HepG2 (cell line): ENCODE measurements around the gene ANTXR1. TPM values are rescaled to one million over a fixed set of nuclear protein-coding genes. Genes with fewer than 3 reads are reported as not detected.
A peak's percentile ranks its signal among the peaks of the same experiment; 100 is the strongest.

ENCODE experiments used
- AGO1 ChIP-seq: fragments of 200-400 bp; formaldehyde crosslinking; IDR thresholded peaks from 2 replicates; pipeline ENCODE4 v1.6.1; 2017; ENCODE audit warnings: mild to moderate bottlenecking, low read depth, low read length, moderate library complexity; ENCODE audit not compliant: poor library complexity, severe bottlenecking
- ATF7-NPFF ChIP-seq: sonication (generic); formaldehyde crosslinking; IDR thresholded peaks from 2 replicates; pipeline ENCODE4 v1.8.1; 2023; ENCODE audit warnings: mild to moderate bottlenecking, low read depth, missing genetic modification reagents, moderate library complexity
- CREM ChIP-seq, 2 experiments: sonication (generic) in 1 of 2; formaldehyde crosslinking in 1 of 2; IDR thresholded peaks; 2 replicates each; pipeline versions ENCODE4 v1.4.0 to v1.6.1; 2016 to 2020; ENCODE audit warnings: antibody characterized with exemption in 1 of 2, mild to moderate bottlenecking in 1 of 2, missing genetic modification reagents in 1 of 2
- GTF2F1 ChIP-seq: fragments of 150-350 bp; IDR thresholded peaks from 2 replicates; pipeline ENCODE4 v1.6.1; 2014; ENCODE audit warnings: low read length
- GZF1 ChIP-seq: sonication (generic); formaldehyde crosslinking; IDR thresholded peaks from 2 replicates; pipeline ENCODE4 v1.5.1; 2020; ENCODE audit warnings: mild to moderate bottlenecking, missing genetic modification reagents
- HDAC1 ChIP-seq: sonication (generic); formaldehyde crosslinking; IDR thresholded peaks from 2 replicates; pipeline ENCODE4 v1.5.1; 2020; ENCODE audit warnings: mild to moderate bottlenecking, missing genetic modification reagents
- MAFG ChIP-seq: sonication (generic); formaldehyde crosslinking; IDR thresholded peaks from 2 replicates; pipeline ENCODE4 v1.5.1; 2020; ENCODE audit warnings: mild to moderate bottlenecking, missing genetic modification reagents
- NFKBIZ ChIP-seq: IDR thresholded peaks from 2 replicates; pipeline ENCODE4 v1.6.1; 2018; ENCODE audit warnings: missing genetic modification reagents, missing compliant biosample characterization
- NFRKB ChIP-seq: fragments of 450-650 bp; IDR thresholded peaks from 2 replicates; pipeline ENCODE4 v1.6.1; 2017
- PAWR ChIP-seq: sonication (generic); formaldehyde crosslinking; IDR thresholded peaks from 2 replicates; pipeline ENCODE4 v1.4.0; 2020; ENCODE audit warnings: missing genetic modification reagents, mild to moderate bottlenecking, borderline replicate concordance
- POLR2G ChIP-seq: fragments of 200-400 bp; formaldehyde crosslinking; IDR thresholded peaks from 2 replicates; pipeline ENCODE4 v1.6.1; 2018; ENCODE audit warnings: mild to moderate bottlenecking, low read depth, low read length, moderate library complexity
- SYNCRIP ChIP-seq: fragments of 200-400 bp; formaldehyde crosslinking; IDR thresholded peaks from 2 replicates; pipeline ENCODE4 v1.6.1; 2018; ENCODE audit warnings: mild to moderate bottlenecking, low read depth, low read length; ENCODE audit not compliant: insufficient read depth
- TCF12 ChIP-seq, 2 experiments: fragments of 450-650 bp in 1 of 2; sonication (generic) in 1 of 2; formaldehyde crosslinking in 1 of 2; IDR thresholded peaks; 2 replicates each; pipeline versions ENCODE4 v1.6.1 to v1.8.0; 2017 to 2022; ENCODE audit warnings: antibody characterized with exemption in 1 of 2, mild to moderate bottlenecking in 1 of 2, missing genetic modification reagents in 1 of 2, moderate library complexity in 1 of 2
- THAP11 ChIP-seq: IDR thresholded peaks from 2 replicates; pipeline ENCODE4 v1.6.1; 2016; ENCODE audit warnings: missing biosample characterization, missing genetic modification reagents
- XBP1 ChIP-seq: sonication (generic); formaldehyde crosslinking; IDR thresholded peaks from 2 replicates; pipeline ENCODE4 v1.5.0; 2020; ENCODE audit warnings: missing genetic modification reagents
- ZNF256 ChIP-seq: sonication (generic); formaldehyde crosslinking; conservative IDR thresholded peaks from 2 replicates; pipeline ENCODE4 v1.4.0; 2020; ENCODE audit warnings: missing genetic modification reagents
- ZNF660 ChIP-seq: sonication (generic); formaldehyde crosslinking; IDR thresholded peaks from 2 replicates; pipeline ENCODE4 v1.5.1; 2020; ENCODE audit warnings: mild to moderate bottlenecking, low read depth, missing genetic modification reagents, borderline replicate concordance
- ZSCAN20 ChIP-seq: sonication (generic); formaldehyde crosslinking; IDR thresholded peaks from 2 replicates; pipeline ENCODE4 v1.4.0; 2020; ENCODE audit warnings: missing genetic modification reagents, mild to moderate bottlenecking, borderline replicate concordance
- ZSCAN22 ChIP-seq: sonication (generic); formaldehyde crosslinking; IDR thresholded peaks from 2 replicates; pipeline ENCODE4 v1.4.0; 2020; ENCODE audit warnings: mild to moderate bottlenecking, missing genetic modification reagents
- polyA plus RNA-seq, 8 experiments: library from polyadenylated mRNA; depleted of rRNA in 3 of 8; stranded (reverse) in 7 of 8; unstranded in 1 of 8; fragments of >200 nt; fragmentation: Illumina TruSeq in 4 of 8; extraction: Trizol in 4 of 8; gene quantifications; 2 replicates each; pipeline versions ENCODE4 v1.2.1 to v1.2.3, GENCODE V29; 2011 to 2016; ENCODE audit warnings: low read depth in 4 of 8, missing spikeins in 1 of 8, mixed read lengths in 1 of 8; ENCODE audit not compliant: insufficient read depth in 1 of 8
- total RNA-seq, 5 experiments: library from RNA; depleted of rRNA; stranded (reverse); fragments of >200 nt; fragmentation: Illumina TruSeq; extraction: Trizol; gene quantifications; 2 replicates each; pipeline ENCODE4 v1.2.3, GENCODE V29; 2016; ENCODE audit warnings: low read depth in 1 of 5
- TF ChIP-seq, protein P1 (sequence below): sonication (generic); formaldehyde crosslinking; IDR thresholded peaks from 2 replicates; pipeline ENCODE4 v1.4.0; 2020; ENCODE audit warnings: missing genetic modification reagents
- TF ChIP-seq, protein P2 (sequence below): sonication (generic); formaldehyde crosslinking; IDR thresholded peaks from 2 replicates; pipeline ENCODE4 v1.8.1; 2022; ENCODE audit warnings: mild to moderate bottlenecking, missing genetic modification reagents
- TF ChIP-seq, protein P3 (sequence below): conservative IDR thresholded peaks from 2 replicates; pipeline ENCODE4 v1.6.1; 2018; ENCODE audit warnings: missing genetic modification reagents
- TF ChIP-seq, protein P4 (sequence below): sonication (generic); formaldehyde crosslinking; IDR thresholded peaks from 2 replicates; pipeline ENCODE4 v1.5.0; 2020; ENCODE audit warnings: mild to moderate bottlenecking, missing genetic modification reagents

ANTXR1 gene
- total and polyA plus RNA-seq, 2 of the 13 experiments (the other 11 are each of a cell fraction or from before 2014, with no cell fraction given), result 4.5 to 12.7 TPM

DNA sequence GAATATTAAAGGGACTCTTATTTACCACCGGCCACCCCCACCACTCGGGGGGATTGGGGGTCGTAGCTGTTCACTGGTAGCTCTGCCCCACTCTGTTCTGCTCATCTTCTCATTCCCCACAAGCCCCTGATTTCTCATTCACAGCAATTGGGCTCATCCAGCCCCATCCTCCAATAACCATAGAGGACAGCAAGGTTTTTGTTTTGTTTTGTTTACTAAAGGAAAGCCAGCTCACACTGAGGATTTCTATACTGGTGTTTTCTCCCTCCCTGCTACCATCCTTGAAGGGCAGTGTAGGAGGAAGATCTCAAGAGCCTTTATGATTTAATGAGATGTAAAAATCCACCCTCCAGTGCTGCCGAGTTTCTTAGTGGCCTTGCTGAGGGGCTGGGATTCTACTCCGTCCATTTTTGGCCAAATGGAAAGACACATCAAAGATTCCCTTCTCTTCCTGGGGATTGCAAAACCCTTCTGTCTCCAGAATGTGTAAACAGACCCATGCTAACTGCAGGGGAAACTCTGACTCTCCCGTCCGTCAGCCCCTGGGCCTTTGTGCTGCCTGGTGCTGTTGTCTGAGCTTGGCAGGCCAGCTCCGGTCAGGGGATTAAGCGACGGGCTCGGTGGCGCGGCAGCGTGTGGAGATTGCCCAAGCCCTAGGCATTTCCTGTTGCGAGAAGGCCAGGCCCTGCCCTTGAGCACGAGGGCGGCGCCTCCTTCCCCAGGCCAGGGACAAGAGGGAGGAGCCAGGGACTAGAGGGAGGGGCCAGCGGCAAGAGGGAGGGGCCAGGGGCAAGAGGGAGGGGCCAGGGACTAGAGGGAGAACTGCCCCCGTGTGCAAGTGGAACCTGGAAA, 165.0 kb downstream of the ANTXR1 start (continued):
- peak; percentile 90 for TF ChIP-seq THAP11 (CRISPR knock-in tag)
- TF ChIP-seq, protein P1, sequence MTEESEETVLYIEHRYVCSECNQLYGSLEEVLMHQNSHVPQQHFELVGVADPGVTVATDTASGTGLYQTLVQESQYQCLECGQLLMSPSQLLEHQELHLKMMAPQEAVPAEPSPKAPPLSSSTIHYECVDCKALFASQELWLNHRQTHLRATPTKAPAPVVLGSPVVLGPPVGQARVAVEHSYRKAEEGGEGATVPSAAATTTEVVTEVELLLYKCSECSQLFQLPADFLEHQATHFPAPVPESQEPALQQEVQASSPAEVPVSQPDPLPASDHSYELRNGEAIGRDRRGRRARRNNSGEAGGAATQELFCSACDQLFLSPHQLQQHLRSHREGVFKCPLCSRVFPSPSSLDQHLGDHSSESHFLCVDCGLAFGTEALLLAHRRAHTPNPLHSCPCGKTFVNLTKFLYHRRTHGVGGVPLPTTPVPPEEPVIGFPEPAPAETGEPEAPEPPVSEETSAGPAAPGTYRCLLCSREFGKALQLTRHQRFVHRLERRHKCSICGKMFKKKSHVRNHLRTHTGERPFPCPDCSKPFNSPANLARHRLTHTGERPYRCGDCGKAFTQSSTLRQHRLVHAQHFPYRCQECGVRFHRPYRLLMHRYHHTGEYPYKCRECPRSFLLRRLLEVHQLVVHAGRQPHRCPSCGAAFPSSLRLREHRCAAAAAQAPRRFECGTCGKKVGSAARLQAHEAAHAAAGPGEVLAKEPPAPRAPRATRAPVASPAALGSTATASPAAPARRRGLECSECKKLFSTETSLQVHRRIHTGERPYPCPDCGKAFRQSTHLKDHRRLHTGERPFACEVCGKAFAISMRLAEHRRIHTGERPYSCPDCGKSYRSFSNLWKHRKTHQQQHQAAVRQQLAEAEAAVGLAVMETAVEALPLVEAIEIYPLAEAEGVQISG, result peak; percentile 94
- no peak for TF ChIP-seq SYNCRIP
- TF ChIP-seq ZNF660 (CRISPR knock-in tag), result no peak
- TF ChIP-seq TCF12 (IDR thresholded peaks at IDR 0.05), result no peak
- peak; percentile 98; the same call in 1 of the 2 replicates for TF ChIP-seq TCF12 (CRISPR knock-in tag; IDR thresholded peaks at IDR 0.05)
- TF ChIP-seq ZSCAN20, result no peak; the same call in 1 of the 2 replicates
- peak; percentile 45 for TF ChIP-seq AGO1
- peak; percentile 99 for TF ChIP-seq HDAC1 (CRISPR knock-in tag)
- peak; percentile 89 for TF ChIP-seq ATF7-NPFF (CRISPR knock-in tag)
- no peak for TF ChIP-seq ZNF256 (CRISPR knock-in tag)
- TF ChIP-seq NFKBIZ (CRISPR knock-in tag), result peak; percentile 95
- TF ChIP-seq, protein P2, sequence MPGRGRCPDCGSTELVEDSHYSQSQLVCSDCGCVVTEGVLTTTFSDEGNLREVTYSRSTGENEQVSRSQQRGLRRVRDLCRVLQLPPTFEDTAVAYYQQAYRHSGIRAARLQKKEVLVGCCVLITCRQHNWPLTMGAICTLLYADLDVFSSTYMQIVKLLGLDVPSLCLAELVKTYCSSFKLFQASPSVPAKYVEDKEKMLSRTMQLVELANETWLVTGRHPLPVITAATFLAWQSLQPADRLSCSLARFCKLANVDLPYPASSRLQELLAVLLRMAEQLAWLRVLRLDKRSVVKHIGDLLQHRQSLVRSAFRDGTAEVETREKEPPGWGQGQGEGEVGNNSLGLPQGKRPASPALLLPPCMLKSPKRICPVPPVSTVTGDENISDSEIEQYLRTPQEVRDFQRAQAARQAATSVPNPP (CRISPR knock-in tag), result peak; percentile 97
- TF ChIP-seq ZSCAN22 (CRISPR knock-in tag), result peak; percentile 83; the same call in 1 of the 2 replicates
- TF ChIP-seq GZF1 (CRISPR knock-in tag), result peak; percentile 84; the same call in 1 of the 2 replicates
- 0 out of 2 replicates have a peak, but pooled peaks have one; percentile 88 for TF ChIP-seq PAWR (CRISPR knock-in tag)
- TF ChIP-seq, protein P3, sequence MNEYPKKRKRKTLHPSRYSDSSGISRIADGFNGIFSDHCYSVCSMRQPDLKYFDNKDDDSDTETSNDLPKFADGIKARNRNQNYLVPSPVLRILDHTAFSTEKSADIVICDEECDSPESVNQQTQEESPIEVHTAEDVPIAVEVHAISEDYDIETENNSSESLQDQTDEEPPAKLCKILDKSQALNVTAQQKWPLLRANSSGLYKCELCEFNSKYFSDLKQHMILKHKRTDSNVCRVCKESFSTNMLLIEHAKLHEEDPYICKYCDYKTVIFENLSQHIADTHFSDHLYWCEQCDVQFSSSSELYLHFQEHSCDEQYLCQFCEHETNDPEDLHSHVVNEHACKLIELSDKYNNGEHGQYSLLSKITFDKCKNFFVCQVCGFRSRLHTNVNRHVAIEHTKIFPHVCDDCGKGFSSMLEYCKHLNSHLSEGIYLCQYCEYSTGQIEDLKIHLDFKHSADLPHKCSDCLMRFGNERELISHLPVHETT (CRISPR knock-in tag), result peak; percentile 97
- TF ChIP-seq, protein P4, sequence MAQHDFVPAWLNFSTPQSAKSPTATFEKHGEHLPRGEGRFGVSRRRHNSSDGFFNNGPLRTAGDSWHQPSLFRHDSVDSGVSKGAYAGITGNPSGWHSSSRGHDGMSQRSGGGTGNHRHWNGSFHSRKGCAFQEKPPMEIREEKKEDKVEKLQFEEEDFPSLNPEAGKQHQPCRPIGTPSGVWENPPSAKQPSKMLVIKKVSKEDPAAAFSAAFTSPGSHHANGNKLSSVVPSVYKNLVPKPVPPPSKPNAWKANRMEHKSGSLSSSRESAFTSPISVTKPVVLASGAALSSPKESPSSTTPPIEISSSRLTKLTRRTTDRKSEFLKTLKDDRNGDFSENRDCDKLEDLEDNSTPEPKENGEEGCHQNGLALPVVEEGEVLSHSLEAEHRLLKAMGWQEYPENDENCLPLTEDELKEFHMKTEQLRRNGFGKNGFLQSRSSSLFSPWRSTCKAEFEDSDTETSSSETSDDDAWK (CRISPR knock-in tag), result no peak
- TF ChIP-seq GTF2F1, result peak; percentile 31; the same call in 1 of the 2 replicates
- TF ChIP-seq MAFG (CRISPR knock-in tag), result no peak
- TF ChIP-seq CREM (IDR thresholded peaks at IDR 0.05), result peak; percentile 86
- TF ChIP-seq CREM (CRISPR knock-in tag; IDR thresholded peaks at IDR 0.05), result no peak
- TF ChIP-seq XBP1 (CRISPR knock-in tag), result no peak
- peak; percentile 94 for TF ChIP-seq POLR2G
- TF ChIP-seq NFRKB, result no peak
